BLaER1 (cell line): ENCODE data around the gene CAPN7.

Source experiments
- H3K27ac ChIP-seq: shearing (Covaris generic); formaldehyde crosslinking; 2 replicates; pipeline ENCODE4 v1.8.1; 2022
- H3K27me3 ChIP-seq: shearing (Covaris generic); formaldehyde crosslinking; 2 replicates; pipeline ENCODE4 v1.8.1; 2022
- H3K36me3 ChIP-seq: shearing (Covaris generic); formaldehyde crosslinking; 2 replicates; pipeline ENCODE4 v1.8.1; 2022
- H3K4me1 ChIP-seq: shearing (Covaris generic); formaldehyde crosslinking; 2 replicates; pipeline ENCODE4 v1.8.1; 2022
- H3K4me2 ChIP-seq: shearing (Covaris generic); formaldehyde crosslinking; 2 replicates; pipeline ENCODE4 v1.8.1; 2022
- H3K4me3 ChIP-seq: shearing (Covaris generic); formaldehyde crosslinking; 2 replicates; pipeline ENCODE4 v1.8.1; 2022
- H3K9ac ChIP-seq: shearing (Covaris generic); formaldehyde crosslinking; 2 replicates; pipeline ENCODE4 v1.8.1; 2022
- H3K9me3 ChIP-seq: shearing (Covaris generic); formaldehyde crosslinking; 2 replicates; pipeline ENCODE4 v1.8.1; 2022
- H4K20me1 ChIP-seq: shearing (Covaris generic); formaldehyde crosslinking; 2 replicates; pipeline ENCODE4 v1.8.1; 2022
- Cebpa-rat ChIP-seq: shearing (Covaris generic); IDR thresholded peaks from 2 replicates; pipeline ENCODE4 v1.8.1; 2022

CAPN7 gene

DNA sequence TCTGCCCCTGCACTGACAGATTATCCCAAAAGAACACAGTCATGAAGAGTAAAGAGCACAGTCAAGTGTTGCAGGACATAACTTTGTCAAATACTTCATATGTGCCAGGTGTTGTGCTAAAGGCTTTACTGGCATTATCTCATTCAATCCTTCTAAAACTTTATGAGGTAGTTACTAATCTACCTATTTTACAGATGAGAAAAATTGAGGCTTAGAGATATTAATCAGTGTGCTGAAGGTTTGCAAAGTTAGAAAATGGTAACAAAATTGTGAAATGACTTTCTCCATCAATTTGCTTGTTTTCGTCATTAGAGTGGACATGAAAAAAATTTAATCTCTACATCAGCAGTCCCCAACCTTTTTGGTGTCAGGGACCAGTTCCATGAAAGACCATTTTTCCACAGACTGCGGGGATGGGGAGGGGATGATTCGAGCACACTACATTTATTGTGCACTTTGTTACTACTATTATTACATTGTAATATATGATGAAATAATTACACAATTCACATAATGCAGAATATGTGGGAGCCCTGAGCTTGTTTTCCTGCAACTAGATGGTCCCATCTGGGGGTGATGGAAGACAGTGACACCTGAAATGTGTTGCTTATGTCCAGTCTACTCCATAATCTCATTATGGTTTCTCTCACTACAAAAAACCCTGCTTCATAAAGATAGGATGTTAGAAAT lies 8.6 kb upstream of the CAPN7 start:
- H3K4me3 ChIP-seq = no peak overlapping the region

DNA sequence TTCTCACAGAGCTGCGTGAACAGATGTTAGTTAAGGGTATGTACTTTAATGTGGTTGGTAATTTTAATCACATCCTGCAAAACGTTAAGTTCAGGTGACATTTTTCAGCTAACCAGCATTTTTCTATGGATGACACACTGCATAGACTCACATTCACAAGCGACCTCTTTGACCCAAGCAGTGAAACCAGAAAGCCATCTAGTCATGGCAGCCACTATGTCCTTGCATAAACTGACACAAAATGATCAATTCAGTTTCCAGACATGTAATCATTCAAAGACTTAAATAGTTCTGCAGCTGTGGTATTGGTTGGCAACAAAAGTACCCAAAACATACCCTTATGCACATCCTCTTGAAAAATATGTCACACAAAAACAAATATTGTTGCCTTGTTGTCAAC lies 7.4 kb upstream of the CAPN7 start:
- Histone ChIP-seq H3K27me3 (no peaks in the 10 kb centered on the region), H3K4me2 (no peak overlapping the region), H3K4me3 (no peak overlapping the region), H3K4me1 (no peaks in the 10 kb centered on the region), H4K20me1 (no peaks in the 10 kb centered on the region), H3K36me3 (no peaks in the 10 kb centered on the region), H3K27ac (no peak overlapping the region), H3K9me3 (no peaks in the 10 kb centered on the region), H3K9ac (no peak overlapping the region)
- no peak for TF ChIP-seq Cebpa-rat

More for the DNA sequence above, 8.6 kb upstream of the CAPN7 start:
- no peak overlapping the region for H3K4me2 ChIP-seq
- no peaks in the 10 kb centered on the region for H3K9me3 ChIP-seq
- TF ChIP-seq Cebpa-rat = no peak
- H3K9ac ChIP-seq = no peak overlapping the region
- no peaks in the 10 kb centered on the region for H4K20me1 ChIP-seq
- H3K27me3 ChIP-seq = no peaks in the 10 kb centered on the region
- no peaks in the 10 kb centered on the region for H3K4me1 ChIP-seq
- no peak overlapping the region for H3K27ac ChIP-seq
- no peaks in the 10 kb centered on the region for H3K36me3 ChIP-seq

DNA sequence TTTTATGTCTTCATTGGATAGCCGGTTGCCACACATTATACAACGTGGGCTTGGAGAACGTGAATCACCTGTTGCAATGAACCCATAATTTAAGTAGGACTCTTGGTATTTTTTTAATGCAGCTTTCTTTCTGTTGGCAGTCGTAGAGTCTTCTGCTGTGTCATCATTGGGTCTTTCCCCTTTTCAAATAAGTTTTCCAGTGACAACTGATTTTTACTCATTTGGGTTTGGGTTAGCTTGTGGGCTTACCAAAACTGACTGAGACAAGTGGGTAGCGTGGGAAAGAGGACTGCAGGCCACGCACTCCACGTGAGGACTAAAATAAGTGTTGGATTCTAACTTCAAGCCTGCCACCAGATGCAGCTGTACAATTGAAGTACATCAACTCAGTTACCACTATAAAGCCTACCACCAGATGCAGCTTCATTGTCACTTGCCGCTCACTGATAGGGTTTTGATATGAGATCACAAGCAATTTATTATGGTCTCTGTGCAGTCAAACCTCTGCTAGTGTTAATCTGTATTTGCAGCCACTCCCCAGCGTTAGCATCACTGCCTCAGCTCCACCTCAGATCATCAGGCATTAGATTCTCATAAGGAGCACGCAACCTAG lies 6.4 kb upstream of the CAPN7 start:
- no peaks in the 10 kb centered on the region for H3K36me3 ChIP-seq
- no peaks in the 10 kb centered on the region for H4K20me1 ChIP-seq
- no peak overlapping the region for H3K27ac ChIP-seq
- no peaks in the 10 kb centered on the region for H3K4me1 ChIP-seq
- no peaks in the 10 kb centered on the region for H3K9me3 ChIP-seq
- H3K4me2 ChIP-seq = no peak overlapping the region
- no peak overlapping the region for H3K4me3 ChIP-seq
- H3K27me3 ChIP-seq = no peaks in the 10 kb centered on the region
- H3K9ac ChIP-seq = no peak overlapping the region
- no peak for TF ChIP-seq Cebpa-rat

DNA sequence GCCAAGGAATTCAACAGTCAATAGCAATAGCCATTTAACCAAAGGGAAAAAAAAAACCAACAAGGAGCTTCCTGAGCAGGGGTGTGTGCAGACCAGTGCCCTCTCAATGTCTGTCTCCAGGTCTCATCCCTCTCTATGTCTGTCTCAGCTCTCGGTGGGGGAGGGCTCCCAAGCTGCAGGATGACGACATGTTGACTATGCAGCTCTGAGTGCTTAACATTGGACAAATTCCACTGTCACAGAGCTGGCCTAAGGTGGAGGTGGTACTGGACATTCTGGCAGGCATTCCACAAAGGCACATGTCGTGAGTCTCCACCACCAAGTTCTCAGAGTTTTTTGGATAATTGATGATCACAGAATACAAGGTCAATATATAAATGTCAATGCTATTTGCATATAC lies 2.0 kb upstream of the CAPN7 start:
- Histone ChIP-seq H3K9me3 (no peaks in the 10 kb centered on the region), H3K4me3 (no peak overlapping the region), H3K4me2 (no peak overlapping the region), H4K20me1 (peaks cover 29% of the 10 kb centered on the region), H3K9ac (no peak overlapping the region), H3K27me3 (no peaks in the 10 kb centered on the region), H3K4me1 (peaks cover 22% of the 10 kb centered on the region), H3K27ac (no peak overlapping the region), H3K36me3 (no peaks in the 10 kb centered on the region)
- TF ChIP-seq Cebpa-rat = no peak

DNA sequence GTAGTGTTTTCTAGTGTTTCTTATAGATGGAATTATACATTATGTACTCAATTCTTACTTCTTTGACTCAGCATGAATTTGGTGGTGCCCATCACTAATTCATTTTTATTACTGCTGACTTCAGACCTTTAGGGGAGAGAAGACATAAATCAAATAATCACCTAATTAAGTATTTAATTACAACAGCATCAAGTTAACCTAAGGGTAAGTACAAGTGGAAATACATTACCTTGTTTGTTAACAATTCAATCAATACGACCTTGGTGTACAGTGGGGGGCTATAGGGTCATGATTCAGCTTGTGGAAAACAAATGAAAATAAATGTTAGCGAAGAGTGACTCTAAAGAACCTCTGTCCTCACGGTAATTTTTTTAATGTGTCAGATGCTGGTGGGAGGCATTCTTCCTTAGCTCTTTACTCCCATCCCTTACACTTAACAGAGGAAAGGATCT lies 538 bp upstream of the CAPN7 start:
- Histone ChIP-seq H3K9me3 (no peaks in the 10 kb centered on the region), H3K36me3 (peaks cover 1% of the 10 kb centered on the region), H3K4me1 (peaks cover 22% of the 10 kb centered on the region), H3K9ac (peak overlapping the region; percentile 90), H4K20me1 (peaks cover 44% of the 10 kb centered on the region), H3K27me3 (no peaks in the 10 kb centered on the region), H3K27ac (peak overlapping the region; percentile 52), H3K4me2 (peak overlapping the region; percentile 71), H3K4me3 (peak overlapping the region; percentile 81)
- TF ChIP-seq Cebpa-rat = no peak

DNA sequence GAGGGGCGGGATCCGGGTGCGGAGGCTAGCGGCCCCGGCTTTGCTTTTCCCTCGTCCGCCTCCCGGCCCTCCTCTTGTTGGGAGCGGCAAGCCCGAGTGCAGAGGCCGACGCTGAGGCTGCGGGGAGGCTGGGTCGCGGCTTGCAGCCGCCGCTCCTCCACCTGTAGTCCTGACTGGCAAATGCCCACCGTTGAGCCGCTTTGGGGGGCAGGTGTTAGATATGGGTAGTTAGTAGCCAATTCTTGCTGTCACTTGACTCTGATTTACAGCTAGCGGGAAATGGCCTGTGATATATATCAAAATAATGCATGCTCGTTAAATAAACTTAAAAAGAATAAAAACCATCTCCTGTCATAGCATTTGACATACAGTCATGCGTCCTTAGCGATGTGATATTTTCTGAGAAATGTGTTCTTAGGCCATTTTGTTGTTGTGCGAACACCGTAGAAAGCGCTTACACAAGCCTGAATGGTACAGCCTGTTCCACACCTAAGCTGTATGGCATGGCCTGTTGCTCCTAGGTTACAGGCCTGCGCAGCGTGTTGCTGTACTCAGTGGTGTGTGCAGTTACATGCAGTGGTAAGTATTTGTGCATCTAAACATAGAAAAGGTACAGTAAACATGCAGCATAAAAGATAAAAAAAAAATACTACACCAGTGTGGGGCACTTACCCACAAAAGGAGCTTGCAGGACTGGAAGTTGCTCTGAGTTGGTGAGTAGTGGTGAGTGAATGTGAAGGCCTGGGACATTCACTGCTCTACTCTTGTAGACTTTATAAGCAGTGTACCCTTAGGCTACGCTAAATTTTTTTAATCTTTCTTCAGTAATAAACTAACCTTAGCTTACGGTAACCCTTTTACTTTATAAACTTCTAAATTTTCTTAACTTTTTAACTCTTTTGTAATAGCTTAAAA lies 873 bp downstream of the CAPN7 start:
- Histone ChIP-seq H3K36me3 (peaks cover 14% of the 10 kb centered on the region), H3K4me1 (peaks cover 22% of the 10 kb centered on the region), H3K4me2 (peak overlapping the region; percentile 88), H3K27me3 (no peaks in the 10 kb centered on the region), H4K20me1 (peaks cover 56% of the 10 kb centered on the region), H3K4me3 (peak overlapping the region; percentile 81), H3K9me3 (no peaks in the 10 kb centered on the region), H3K9ac (peak overlapping the region; percentile 90), H3K27ac (peak overlapping the region; percentile 88)
- no peak for TF ChIP-seq Cebpa-rat

DNA sequence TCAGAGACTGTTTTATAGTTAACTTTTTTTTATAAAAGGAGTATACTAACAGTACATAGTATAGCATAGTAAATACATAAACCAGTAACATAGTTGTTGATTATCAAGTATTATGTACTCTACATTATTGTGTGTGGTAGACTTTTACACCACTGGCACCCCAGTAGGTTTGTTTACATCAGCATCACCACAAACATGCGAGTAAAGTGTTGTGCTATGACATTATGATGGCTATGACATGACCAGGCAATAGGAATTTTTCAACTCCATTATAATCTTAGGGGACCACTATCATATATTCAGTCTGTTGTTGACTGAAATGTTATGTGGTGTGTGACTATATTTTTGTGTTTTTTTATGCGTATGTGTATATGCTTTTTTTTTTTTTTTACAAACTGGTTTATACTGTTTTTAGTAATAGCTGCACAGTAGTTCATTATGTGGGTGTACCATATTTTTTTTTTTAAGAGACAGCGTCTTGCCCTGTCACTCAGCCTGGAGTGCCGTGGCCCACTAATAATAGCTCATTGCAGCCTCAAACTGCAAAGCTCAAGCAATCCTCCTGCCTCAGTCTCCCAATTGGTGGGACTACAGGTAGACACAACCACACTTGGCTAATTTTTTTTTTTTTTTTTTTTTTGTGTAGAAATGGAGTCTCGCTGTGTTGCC lies 1.9 kb downstream of the CAPN7 start:
- H3K36me3 ChIP-seq = peaks cover 24% of the 10 kb centered on the region
- H3K9ac ChIP-seq = peak overlapping the region; percentile 90
- no peak for TF ChIP-seq Cebpa-rat
- H3K4me3 ChIP-seq = peak overlapping the region; percentile 81; the same call in 1 of the 2 replicates
- peaks cover 61% of the 10 kb centered on the region for H4K20me1 ChIP-seq
- H3K27me3 ChIP-seq = no peaks in the 10 kb centered on the region
- H3K4me1 ChIP-seq = peaks cover 22% of the 10 kb centered on the region
- H3K4me2 ChIP-seq = peak overlapping the region; percentile 88
- no peaks in the 10 kb centered on the region for H3K9me3 ChIP-seq
- H3K27ac ChIP-seq = no peak overlapping the region

DNA sequence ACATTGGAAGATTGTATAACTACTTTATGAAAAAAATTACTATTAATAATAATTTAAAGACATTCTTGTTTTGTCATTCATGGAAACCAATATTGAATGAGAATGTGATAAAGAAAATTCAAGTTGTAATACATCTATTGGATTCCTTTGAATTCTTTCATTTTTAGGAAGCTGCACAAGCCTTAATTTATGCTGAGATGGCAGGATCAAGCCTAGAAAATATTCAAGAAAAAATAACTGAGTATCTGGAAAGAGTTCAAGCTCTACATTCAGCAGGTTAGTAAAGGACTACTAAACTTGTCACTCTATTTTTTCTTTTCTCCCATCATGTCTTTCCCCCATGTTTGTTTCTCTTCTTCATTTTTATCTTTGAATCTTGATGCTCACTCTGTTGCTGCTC lies 5.9 kb downstream of the CAPN7 start:
- Histone ChIP-seq H3K4me1 (peaks cover 28% of the 10 kb centered on the region), H3K36me3 (peaks cover 55% of the 10 kb centered on the region), H3K4me2 (no peak overlapping the region), H3K9ac (no peak overlapping the region), H3K4me3 (no peak overlapping the region), H3K27me3 (no peaks in the 10 kb centered on the region), H3K27ac (no peak overlapping the region), H3K9me3 (no peaks in the 10 kb centered on the region), H4K20me1 (peaks cover 53% of the 10 kb centered on the region)
- TF ChIP-seq Cebpa-rat = no peak

DNA sequence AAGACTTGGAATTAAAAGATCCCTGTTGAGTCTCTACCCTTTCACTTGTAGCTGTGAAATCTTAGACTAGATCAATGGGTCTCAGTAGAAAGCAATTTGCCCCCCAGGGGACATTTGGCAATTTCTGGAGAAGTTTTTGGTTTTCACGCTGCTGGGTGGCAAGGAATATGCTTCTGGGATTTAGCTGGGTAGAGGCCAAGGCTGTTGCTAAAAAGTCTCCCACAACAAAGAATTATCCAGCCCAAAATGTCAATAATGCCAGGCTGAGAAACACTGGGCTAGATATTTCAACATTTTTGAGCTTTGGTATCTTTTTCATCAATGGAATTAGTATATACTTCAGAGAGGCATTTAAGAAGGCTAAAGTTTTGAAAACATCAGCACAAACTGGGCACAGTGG lies 8.7 kb downstream of the CAPN7 start:
- no peak for TF ChIP-seq Cebpa-rat
- Histone ChIP-seq H3K36me3 (peaks cover 77% of the 10 kb centered on the region), H3K9ac (no peak overlapping the region)

More for the DNA sequence above, 8.7 kb downstream of the CAPN7 start:
- no peaks in the 10 kb centered on the region for H3K9me3 ChIP-seq
- no peaks in the 10 kb centered on the region for H3K27me3 ChIP-seq
- peaks cover 14% of the 10 kb centered on the region; the same call in 1 of the 2 replicates for H3K4me1 ChIP-seq
- peaks cover 25% of the 10 kb centered on the region; the same call in 1 of the 2 replicates for H4K20me1 ChIP-seq
- H3K4me3 ChIP-seq = no peak overlapping the region
- H3K27ac ChIP-seq = no peak overlapping the region
- no peak overlapping the region for H3K4me2 ChIP-seq
